GM18505 (cell line): Measurements from ENCODE around the gene EFL1.
A peak's percentile ranks its signal among the peaks of the same experiment; 100 is the strongest.

Experiments used
- ATAC-seq: cut with Tn5 transposase; IDR thresholded peaks from one replicate; pipeline ENCODE4 v1.9.1; 2021; ENCODE audit not compliant: unreplicated experiment
- POLR2A ChIP-seq: IDR thresholded peaks from 4 replicates; pipeline ENCODE4 v1.6.1; 2011; ENCODE audit warnings: borderline replicate concordance; ENCODE audit not compliant: insufficient read depth, insufficient read length; ENCODE audit errors: extremely low read depth

EFL1 gene

DNA sequence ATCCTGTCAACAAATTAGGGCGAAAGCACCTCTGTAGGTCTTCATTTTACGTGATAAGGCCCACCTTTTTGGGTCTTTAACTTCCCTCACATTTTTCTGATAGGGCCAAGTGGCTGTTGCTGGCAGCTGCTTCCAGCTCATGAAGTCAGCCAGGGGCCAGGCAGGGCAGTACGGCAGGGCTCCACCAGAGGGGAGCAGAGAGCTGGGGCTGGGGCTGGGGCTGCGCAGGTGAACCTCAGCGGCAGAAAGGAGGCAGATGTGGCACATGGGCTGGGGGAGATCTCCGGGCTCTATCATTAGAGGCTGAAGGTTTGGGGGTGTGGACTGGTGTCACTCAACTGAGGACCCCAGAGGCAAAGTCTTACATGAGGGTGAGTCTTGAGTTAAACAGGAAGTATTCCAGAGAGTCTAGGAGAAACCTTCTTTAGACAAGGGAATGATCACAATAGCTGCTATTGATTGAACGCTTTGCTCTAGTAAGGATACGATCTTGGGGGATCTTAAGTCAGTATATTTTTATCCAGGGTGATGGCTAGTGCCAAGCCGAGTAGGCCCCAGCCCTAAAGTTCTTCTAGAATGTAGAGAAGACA is 153.9 kb downstream of the EFL1 start:
- peak; percentile 91 for ATAC-seq

DNA sequence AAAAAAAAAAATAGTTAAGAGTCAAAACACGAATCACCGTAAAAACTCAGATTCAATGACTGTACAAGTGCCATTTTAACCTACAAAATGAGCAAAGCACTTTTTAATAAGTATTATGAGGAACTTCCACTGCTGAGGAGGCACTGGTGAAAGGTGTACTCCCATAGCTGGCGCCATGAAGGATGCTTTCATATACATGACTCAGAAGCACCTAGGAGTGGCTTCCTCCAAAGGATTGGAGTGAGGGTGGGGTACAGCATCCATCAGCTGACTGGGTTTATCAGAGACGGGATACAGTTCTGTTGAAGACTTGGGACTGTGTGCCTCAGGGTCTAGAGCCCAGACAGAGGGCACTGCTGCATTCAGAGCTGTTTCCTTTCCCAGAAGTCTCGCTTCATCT is 155.9 kb downstream of the EFL1 start:
- no peak for ATAC-seq
- TF ChIP-seq POLR2A = no peak

More for the DNA sequence above, 153.9 kb downstream of the EFL1 start:
- no peak for TF ChIP-seq POLR2A

DNA sequence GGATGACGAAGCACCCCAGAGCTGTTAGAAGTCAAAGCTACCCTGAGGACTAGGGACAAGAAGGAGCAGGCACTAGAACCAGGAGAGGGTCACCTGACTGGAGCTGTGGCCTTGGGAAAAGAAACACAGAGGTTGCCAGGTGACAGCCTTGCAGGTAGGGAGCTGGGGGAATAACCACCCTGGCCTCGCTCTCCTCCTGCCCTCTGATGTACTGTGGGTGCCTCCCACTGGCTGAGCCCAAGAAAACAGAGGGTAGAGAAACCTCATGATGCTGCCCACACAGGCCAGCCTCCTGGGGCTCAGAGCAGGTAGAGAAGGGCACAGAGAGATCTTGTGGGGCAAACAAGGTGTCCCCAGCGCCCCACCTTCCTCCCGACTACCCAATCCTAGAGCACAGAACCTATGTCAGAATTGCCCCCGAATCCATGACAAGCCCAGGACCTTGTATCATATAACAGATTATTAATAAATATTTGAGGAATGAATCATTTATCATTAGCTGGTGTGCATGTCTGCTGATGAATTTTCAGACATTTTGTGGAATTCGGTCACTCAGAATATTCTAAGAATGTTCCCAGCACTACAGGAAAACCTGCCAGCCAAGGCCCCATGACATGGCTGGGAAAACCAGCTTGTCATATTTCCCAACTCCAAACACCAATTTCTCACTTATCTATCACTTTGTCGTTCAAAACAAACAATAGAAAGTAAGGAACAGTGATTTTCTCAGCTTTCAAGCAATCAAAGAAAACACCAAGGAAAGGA is 156.9 kb downstream of the EFL1 start:
- TF ChIP-seq POLR2A = no peak
- no peak for ATAC-seq

- no peak for ATAC-seq
- TF ChIP-seq POLR2A = no peak
These were observed 159.1 kb downstream of the EFL1 start for GRCh38 chr15:82103468-82103867.

GRCh38 chr15:82100111-82100929 is 162.2 kb downstream of the EFL1 start:
- ATAC-seq = no peak
- no peak for TF ChIP-seq POLR2A

DNA sequence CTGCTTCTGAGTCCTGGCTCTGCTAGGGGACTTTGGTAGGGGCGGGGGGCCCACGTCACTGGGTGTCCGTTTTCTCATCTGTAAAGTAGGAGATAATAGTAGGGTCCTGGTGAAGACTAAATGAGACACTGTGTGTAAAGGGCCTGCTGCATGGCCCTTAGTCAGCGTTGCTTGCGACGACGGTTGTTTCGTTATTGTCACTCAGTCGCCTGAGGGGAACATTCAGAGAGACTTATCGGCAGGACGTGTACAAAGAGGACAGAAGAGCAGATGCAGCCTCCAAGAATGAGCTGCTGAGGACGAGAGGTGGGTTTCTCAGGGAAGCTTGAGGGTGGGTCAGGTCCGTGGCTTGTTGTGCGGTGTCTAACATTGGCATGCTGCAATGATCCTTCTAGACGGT is 163.9 kb downstream of the EFL1 start:
- ATAC-seq = no peak

GRCh38 chr15:82095803-82096202 is 166.7 kb downstream of the EFL1 start:
- no peak for TF ChIP-seq POLR2A
- no peak for ATAC-seq

More for the DNA sequence above, 163.9 kb downstream of the EFL1 start:
- TF ChIP-seq POLR2A = no peak

GRCh38 chr15:82093774-82094211 is 168.7 kb downstream of the EFL1 start:
- ATAC-seq = no peak
- no peak for TF ChIP-seq POLR2A

- no peak for ATAC-seq
- TF ChIP-seq POLR2A = no peak
These were observed 169.2 kb downstream of the EFL1 start for GRCh38 chr15:82093325-82093724.

DNA sequence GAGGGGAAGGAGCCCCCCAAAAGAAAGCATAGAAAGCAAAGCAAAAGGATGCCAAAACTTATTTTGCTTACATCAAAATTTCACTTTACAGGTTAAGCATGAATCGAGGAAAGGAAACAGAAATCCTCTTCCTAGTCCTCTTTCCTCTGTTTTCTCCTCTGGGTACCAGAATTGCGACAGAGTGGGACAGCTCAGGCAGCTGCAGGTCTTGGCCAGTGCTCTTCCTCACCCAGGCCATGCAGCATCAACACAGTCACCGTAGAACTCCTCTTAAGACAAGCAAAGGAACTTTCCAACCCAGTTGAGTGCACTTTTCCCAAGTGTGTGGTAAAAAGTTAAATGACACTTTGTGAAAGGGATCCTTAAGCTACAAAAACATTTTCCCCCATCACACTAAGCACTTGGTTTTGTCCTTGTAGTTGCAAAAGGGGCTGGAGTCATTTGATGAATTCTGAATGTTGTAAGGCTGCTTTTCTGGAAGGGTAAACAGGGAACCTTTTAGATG is 170.8 kb downstream of the EFL1 start:
- no peak for ATAC-seq
- TF ChIP-seq POLR2A = no peak

DNA sequence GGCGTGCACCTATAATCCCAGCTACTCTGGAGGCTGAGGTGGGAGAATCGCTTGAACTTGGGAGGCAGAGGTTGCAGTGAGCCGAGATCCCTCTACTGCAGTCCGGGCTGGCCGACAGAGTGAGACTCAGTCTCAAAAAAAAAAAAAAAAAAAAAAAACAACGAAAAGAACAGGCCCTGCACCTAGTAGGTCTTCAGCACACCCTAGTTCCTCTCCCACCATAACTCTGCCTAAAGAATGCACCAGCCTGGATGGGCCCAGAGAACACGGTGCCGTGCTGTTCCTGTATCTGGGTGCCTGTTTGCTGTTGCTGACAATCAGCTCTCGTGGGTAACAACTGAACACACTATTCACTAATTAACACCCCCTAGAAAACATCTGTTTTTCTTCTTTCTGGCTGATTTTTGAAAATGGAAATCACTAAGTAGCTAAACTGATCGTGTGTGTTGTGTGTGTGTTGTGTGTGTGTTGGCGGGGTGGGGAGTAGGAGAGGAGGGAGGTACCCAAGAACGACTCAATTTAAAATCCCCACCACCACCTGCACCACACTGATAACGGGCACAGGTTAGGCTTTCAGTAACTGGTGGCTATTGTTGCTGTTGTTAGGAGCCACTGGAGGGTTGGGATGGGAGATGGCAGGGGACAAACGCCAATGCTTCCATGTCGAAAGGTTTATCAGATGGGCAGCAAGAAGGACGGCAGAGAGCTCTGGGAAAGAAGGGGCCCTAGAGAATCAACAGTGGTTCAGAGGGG is 176.1 kb downstream of the EFL1 start:
- ATAC-seq = no peak
- TF ChIP-seq POLR2A = no peak

DNA sequence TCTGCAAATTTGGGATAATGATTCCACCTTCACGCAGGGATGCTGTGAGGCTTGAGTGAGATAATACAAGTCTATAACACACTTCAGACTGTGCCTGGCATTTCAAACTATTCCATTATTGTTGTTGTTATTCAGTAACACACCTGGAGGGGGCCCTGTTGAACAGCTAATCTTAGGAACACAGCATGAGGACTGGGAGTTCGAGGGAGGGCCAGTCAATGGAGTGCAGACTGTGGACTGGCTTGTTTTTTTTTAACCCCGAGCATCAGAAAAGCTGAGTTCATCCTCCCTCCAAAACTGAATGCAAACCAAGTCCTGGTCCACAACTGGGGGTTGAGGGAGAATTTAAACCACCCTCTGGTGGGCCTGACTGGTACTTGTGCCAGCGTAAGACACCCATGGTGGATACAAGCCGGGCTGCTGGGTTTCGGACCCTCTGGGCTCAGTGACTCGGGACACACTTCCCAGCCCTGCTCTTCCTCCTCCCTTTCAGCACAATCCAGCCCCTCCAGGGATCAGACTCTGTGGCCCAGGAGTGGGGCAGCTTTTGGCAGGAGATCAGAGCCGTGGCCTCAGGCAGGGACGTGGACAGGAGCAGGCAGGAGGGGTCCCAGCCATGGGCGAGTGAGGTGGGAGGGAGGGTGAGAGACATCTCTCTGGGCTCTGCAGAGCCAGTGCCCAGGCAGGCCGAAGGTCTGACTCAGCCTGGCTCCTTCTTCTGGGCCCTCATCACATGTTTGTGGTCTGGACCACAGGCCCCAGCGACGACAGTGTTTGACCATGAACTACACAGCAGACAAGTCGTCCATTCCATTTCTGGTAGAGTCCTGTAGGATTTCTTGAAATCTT is 180.4 kb downstream of the EFL1 start:
- ATAC-seq = no peak
- no peak for TF ChIP-seq POLR2A
